Astrocyte (in vitro differentiated cells and primary cell): Measurements from ENCODE around the gene MPHOSPH9. TPM values are rescaled to one million over a fixed set of nuclear protein-coding genes. Genes with fewer than 3 reads are reported as not detected.

Source experiments
- DNase-seq: peaks from one replicate; pipeline ENCODE4 v3.0.0-alpha.2; 2010; ENCODE audit warnings: low read depth
- FAIRE-seq: peaks from 2 replicates; lab custom pipeline; 2011; peaks lifted over from hg19 to GRCh38; lab: Jason Lieb, UNC
- H2AFZ ChIP-seq: 2 replicates; pipeline ENCODE4 v1.6.0; 2012; ENCODE audit warnings: low read depth, low read length, inconsistent platforms
- H3K27ac ChIP-seq: 2 replicates; pipeline ENCODE4 v1.5.1; 2011; ENCODE audit warnings: low read depth, low read length, inconsistent platforms
- H3K27me3 ChIP-seq: 2 replicates; pipeline ENCODE4 v1.6.0; 2011; ENCODE audit warnings: low read length, inconsistent platforms; ENCODE audit not compliant: insufficient read depth
- H3K36me3 ChIP-seq: 2 replicates; pipeline ENCODE4 v1.5.1; 2011; ENCODE audit warnings: low read length, inconsistent platforms; ENCODE audit not compliant: insufficient read depth
- H3K4me1 ChIP-seq: 2 replicates; pipeline ENCODE4 v1.5.1; 2011; ENCODE audit warnings: low read length, inconsistent platforms; ENCODE audit not compliant: insufficient read depth
- H3K4me2 ChIP-seq: 2 replicates; pipeline ENCODE4 v1.6.0; 2012; ENCODE audit warnings: low read length, inconsistent platforms
- H3K4me3 ChIP-seq: 2 replicates; pipeline ENCODE4 v1.5.1; 2011; ENCODE audit warnings: low read depth, mild to moderate bottlenecking, low read length, inconsistent platforms; ENCODE audit not compliant: insufficient read depth
- H3K79me2 ChIP-seq: 2 replicates; pipeline ENCODE4 v1.6.0; 2012; ENCODE audit warnings: mild to moderate bottlenecking, low read length, inconsistent platforms; ENCODE audit not compliant: insufficient read depth
- H3K9ac ChIP-seq: 2 replicates; pipeline ENCODE4 v1.6.0; 2012; ENCODE audit warnings: mild to moderate bottlenecking, low read length, inconsistent platforms
- H3K9me3 ChIP-seq: 2 replicates; pipeline ENCODE4 v1.5.1; 2012; ENCODE audit warnings: low read depth, mild to moderate bottlenecking, low read length, inconsistent platforms; ENCODE audit not compliant: insufficient read depth
- H4K20me1 ChIP-seq: 2 replicates; pipeline ENCODE4 v1.6.0; 2012; ENCODE audit warnings: low read length, inconsistent platforms; ENCODE audit not compliant: insufficient read depth
- H3K27ac Mint-ChIP-seq: one replicate; pipeline ENCODE4 v1.8.0; 2021; ENCODE audit warnings: mild to moderate bottlenecking, mixed read lengths; ENCODE audit not compliant: unreplicated experiment
- H3K27me3 Mint-ChIP-seq: one replicate; pipeline ENCODE4 v1.8.0; 2021; ENCODE audit warnings: low read depth, mixed read lengths; ENCODE audit not compliant: unreplicated experiment
- H3K36me3 Mint-ChIP-seq: one replicate; pipeline ENCODE4 v1.8.0; 2021; ENCODE audit warnings: low read depth, mixed read lengths; ENCODE audit not compliant: unreplicated experiment
- H3K4me1 Mint-ChIP-seq: one replicate; pipeline ENCODE4 v1.8.0; 2021; ENCODE audit warnings: low read depth, mixed read lengths; ENCODE audit not compliant: unreplicated experiment
- H3K4me3 Mint-ChIP-seq: one replicate; pipeline ENCODE4 v1.8.0; 2021; ENCODE audit warnings: mild to moderate bottlenecking, moderate library complexity, mixed read lengths; ENCODE audit not compliant: unreplicated experiment
- H3K9me3 Mint-ChIP-seq: one replicate; pipeline ENCODE4 v1.8.0; 2021; ENCODE audit warnings: mild to moderate bottlenecking, mixed read lengths; ENCODE audit not compliant: unreplicated experiment
- EZH2 ChIP-seq: IDR thresholded peaks from 2 replicates; pipeline ENCODE4 v1.6.1; 2012; ENCODE audit warnings: mild to moderate bottlenecking, low read length, inconsistent platforms; ENCODE audit not compliant: insufficient read depth
- total RNA-seq: library from RNA; stranded (reverse); gene quantifications from 2 replicates; pipeline ENCODE4 v1.2.1, GENCODE V29; 2021
- TF ChIP-seq, protein P1 (sequence below): IDR thresholded peaks from 2 replicates; pipeline ENCODE4 v1.5.1; 2011; ENCODE audit warnings: low read depth, mild to moderate bottlenecking, inconsistent platforms, low read length, moderate library complexity; ENCODE audit not compliant: insufficient read depth

MPHOSPH9 gene
- total RNA-seq, 1 donor from 2014 or later = 24.9 TPM

DNA sequence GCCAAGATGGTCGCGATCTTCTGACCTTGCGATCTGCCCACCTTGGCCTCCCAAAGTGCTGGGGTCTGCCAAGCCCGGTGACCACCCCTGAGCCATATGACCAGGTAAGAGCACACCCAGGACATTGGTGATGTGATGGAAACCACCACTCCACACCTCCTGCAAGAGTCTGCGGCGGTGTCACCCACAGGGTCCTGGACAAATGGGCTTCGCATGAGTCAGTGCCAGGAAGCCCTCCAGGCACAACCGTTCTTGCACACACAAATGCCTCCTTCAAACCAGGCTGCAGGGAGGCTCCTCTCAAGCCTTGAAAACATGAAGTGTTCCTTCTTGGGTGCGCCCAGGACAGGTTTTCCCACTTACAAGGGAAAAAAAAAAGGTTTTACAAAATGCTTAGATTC, 98.7 kb downstream of the MPHOSPH9 start:
- H2AFZ ChIP-seq = no peak overlapping the region
- no peak for FAIRE-seq
- DNase-seq = no peak
- no peaks in the 10 kb centered on the region for H3K4me1 ChIP-seq
- Mint-ChIP-seq H3K27ac (no peak overlapping the region), H3K4me3 (no peak overlapping the region), H3K36me3 (peaks cover 2% of the 10 kb centered on the region), H3K9me3 (peaks cover 1% of the 10 kb centered on the region), H3K4me1 (peaks cover 12% of the 10 kb centered on the region), H3K27me3 (no peaks in the 10 kb centered on the region)
- no peaks in the 10 kb centered on the region for H3K27me3 ChIP-seq
- no peak overlapping the region for H3K9ac ChIP-seq
- no peak overlapping the region for H3K4me3 ChIP-seq
- no peaks in the 10 kb centered on the region for H3K9me3 ChIP-seq
- no peak overlapping the region for H3K27ac ChIP-seq
- no peaks in the 10 kb centered on the region for H3K79me2 ChIP-seq
- no peaks in the 10 kb centered on the region for H4K20me1 ChIP-seq
- H3K36me3 ChIP-seq = no peaks in the 10 kb centered on the region
- TF ChIP-seq, protein P1, sequence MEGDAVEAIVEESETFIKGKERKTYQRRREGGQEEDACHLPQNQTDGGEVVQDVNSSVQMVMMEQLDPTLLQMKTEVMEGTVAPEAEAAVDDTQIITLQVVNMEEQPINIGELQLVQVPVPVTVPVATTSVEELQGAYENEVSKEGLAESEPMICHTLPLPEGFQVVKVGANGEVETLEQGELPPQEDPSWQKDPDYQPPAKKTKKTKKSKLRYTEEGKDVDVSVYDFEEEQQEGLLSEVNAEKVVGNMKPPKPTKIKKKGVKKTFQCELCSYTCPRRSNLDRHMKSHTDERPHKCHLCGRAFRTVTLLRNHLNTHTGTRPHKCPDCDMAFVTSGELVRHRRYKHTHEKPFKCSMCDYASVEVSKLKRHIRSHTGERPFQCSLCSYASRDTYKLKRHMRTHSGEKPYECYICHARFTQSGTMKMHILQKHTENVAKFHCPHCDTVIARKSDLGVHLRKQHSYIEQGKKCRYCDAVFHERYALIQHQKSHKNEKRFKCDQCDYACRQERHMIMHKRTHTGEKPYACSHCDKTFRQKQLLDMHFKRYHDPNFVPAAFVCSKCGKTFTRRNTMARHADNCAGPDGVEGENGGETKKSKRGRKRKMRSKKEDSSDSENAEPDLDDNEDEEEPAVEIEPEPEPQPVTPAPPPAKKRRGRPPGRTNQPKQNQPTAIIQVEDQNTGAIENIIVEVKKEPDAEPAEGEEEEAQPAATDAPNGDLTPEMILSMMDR = no peak
- TF ChIP-seq EZH2 = no peak
- H3K4me2 ChIP-seq = no peak overlapping the region

DNA sequence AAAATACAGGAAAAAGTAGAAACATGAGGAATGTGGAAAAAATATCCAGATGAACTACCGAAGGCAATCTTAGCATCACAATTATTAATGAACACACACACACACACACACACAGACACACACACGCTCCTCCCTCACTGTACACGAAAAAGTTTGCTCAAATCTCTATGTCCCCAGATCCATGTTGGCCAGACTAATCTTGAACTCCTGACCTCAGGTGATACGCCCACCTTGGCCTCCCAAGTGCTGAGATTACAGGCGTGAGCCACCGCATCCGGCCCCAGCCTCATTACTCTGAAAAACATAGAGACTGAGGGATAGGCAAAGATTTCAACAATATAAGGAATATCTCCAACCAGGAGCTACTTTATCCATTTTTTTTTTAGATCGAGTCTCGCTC, 99.2 kb downstream of the MPHOSPH9 start:
- Histone ChIP-seq H3K36me3 (no peaks in the 10 kb centered on the region), H3K27ac (no peak overlapping the region), H3K79me2 (no peaks in the 10 kb centered on the region), H3K4me2 (no peak overlapping the region), H3K4me1 (no peaks in the 10 kb centered on the region), H4K20me1 (no peaks in the 10 kb centered on the region), H2AFZ (no peak overlapping the region), H3K9ac (no peak overlapping the region), H3K4me3 (no peak overlapping the region), H3K27me3 (no peaks in the 10 kb centered on the region), H3K9me3 (no peaks in the 10 kb centered on the region)
- H3K4me1 Mint-ChIP-seq = peaks cover 12% of the 10 kb centered on the region
- H3K27me3 Mint-ChIP-seq = no peaks in the 10 kb centered on the region
- no peak for DNase-seq
- FAIRE-seq = no peak
- peaks cover 1% of the 10 kb centered on the region for H3K9me3 Mint-ChIP-seq
- peaks cover 2% of the 10 kb centered on the region for H3K36me3 Mint-ChIP-seq
- peak overlapping the region; percentile 5 for H3K27ac Mint-ChIP-seq
- H3K4me3 Mint-ChIP-seq = no peak overlapping the region
- TF ChIP-seq, protein P1 = no peak
- no peak for TF ChIP-seq EZH2

- TF ChIP-seq, protein P1 = no peak
- TF ChIP-seq EZH2 = no peak
- Histone ChIP-seq H3K4me2 (no peak overlapping the region), H3K27me3 (no peaks in the 10 kb centered on the region), H3K36me3 (no peaks in the 10 kb centered on the region), H2AFZ (no peak overlapping the region), H3K27ac (no peak overlapping the region), H3K79me2 (no peaks in the 10 kb centered on the region), H3K4me3 (no peak overlapping the region), H3K9me3 (no peaks in the 10 kb centered on the region), H4K20me1 (no peaks in the 10 kb centered on the region), H3K9ac (no peak overlapping the region), H3K4me1 (no peaks in the 10 kb centered on the region)
- Mint-ChIP-seq H3K9me3 (peaks cover 1% of the 10 kb centered on the region), H3K36me3 (peaks cover 2% of the 10 kb centered on the region), H3K4me3 (no peak overlapping the region), H3K27ac (no peak overlapping the region), H3K27me3 (no peaks in the 10 kb centered on the region), H3K4me1 (peaks cover 12% of the 10 kb centered on the region)
- FAIRE-seq (no peak), DNase-seq (no peak)
Observed at GRCh38 chr12:123132951-123133619, 99.9 kb downstream of the MPHOSPH9 start.
